H1 (cell line): Measurements from ENCODE around the gene BRMS1L. TPM values are rescaled to one million over a fixed set of nuclear protein-coding genes. Genes with fewer than 3 reads are reported as not detected.

ENCODE experiments used
- CTCF ChIA-PET: fragments of 300-600 bp; sonication (Branson Sonifier 250); formaldehyde crosslinking; loops from one replicate; lab custom pipeline; 2021; ENCODE audit not compliant: partially characterized antibody; lab: Charles Lee
- POLR2A ChIA-PET: fragments of 300-600 bp; sonication (Branson Sonifier 250); formaldehyde crosslinking; loops from one replicate; lab custom pipeline; 2021; ENCODE audit warnings: inconsistent platforms; ENCODE audit not compliant: partially characterized antibody; lab: Charles Lee
- DNase-seq, 2 experiments: peaks; one replicate each; pipeline versions ENCODE4 v3.0.0 to v3.0.0-alpha.2; 2010 to 2022; ENCODE audit warnings: low spot score in 2 of 2, low read depth in 1 of 2, mixed read lengths in 1 of 2
- FAIRE-seq: peaks from 2 replicates; lab custom pipeline; 2011; peaks lifted over from hg19 to GRCh38; lab: Jason Lieb, UNC
- H2AFZ ChIP-seq: 2 replicates; pipeline ENCODE4 v1.8.1; 2012; ENCODE audit warnings: low read length, inconsistent platforms
- H2AK5ac ChIP-seq: 2 replicates; pipeline ENCODE4 v1.6.1; 2013; ENCODE audit warnings: low read depth, low read length
- H2BK120ac ChIP-seq: replicated peaks from 2 replicates; pipeline ENCODE3; 2013; ENCODE audit warnings: low read depth, low read length, inconsistent platforms
- H2BK12ac ChIP-seq: 2 replicates; pipeline ENCODE4 v1.6.1; 2013; ENCODE audit warnings: low read depth, low read length
- H2BK15ac ChIP-seq: 2 replicates; pipeline ENCODE4 v1.6.1; 2013; ENCODE audit warnings: low read length
- H2BK20ac ChIP-seq: 2 replicates; pipeline ENCODE4 v1.6.1; 2013; ENCODE audit warnings: low read length
- H2BK5ac ChIP-seq: 2 replicates; pipeline ENCODE4 v1.6.1; 2013; ENCODE audit warnings: low read depth, low read length
- H3K14ac ChIP-seq: 2 replicates; pipeline ENCODE4 v1.6.1; 2013; ENCODE audit warnings: inconsistent platforms; ENCODE audit not compliant: insufficient read length
- H3K18ac ChIP-seq: 2 replicates; pipeline ENCODE4 v1.6.1; 2013; ENCODE audit warnings: low read length; ENCODE audit errors: extremely low read depth
- H3K23ac ChIP-seq: 2 replicates; pipeline ENCODE4 v1.6.1; 2013; ENCODE audit warnings: inconsistent platforms; ENCODE audit not compliant: insufficient read length
- H3K23me2 ChIP-seq: 2 replicates; pipeline ENCODE4 v1.6.1; 2013; ENCODE audit warnings: low read depth, low read length
- H3K27ac ChIP-seq: 2 replicates; pipeline ENCODE4 v1.6.1; 2011; ENCODE audit warnings: low read depth, low read length, inconsistent platforms
- H3K27me3 ChIP-seq, 4 experiments: replicated peaks in 1 of 4; 1 replicate in 1 of 4; 2 replicates in 3 of 4; pipeline versions ENCODE4 v1.6.1 to v1.8.1; 2011 to 2013; ENCODE audit warnings: low read length in 3 of 4, mild to moderate bottlenecking in 3 of 4, inconsistent platforms in 2 of 4, mixed read lengths in 2 of 4, moderate library complexity in 1 of 4; ENCODE audit not compliant: control insufficient read depth in 3 of 4, insufficient read depth in 3 of 4; ENCODE audit errors: extremely low read depth in 1 of 4
- H3K36me3 ChIP-seq, 4 experiments: 2 replicates each; pipeline versions ENCODE4 v1.6.1 to v1.8.1; 2011 to 2013; ENCODE audit warnings: mild to moderate bottlenecking in 4 of 4, low read length in 3 of 4, moderate library complexity in 2 of 4, control low read depth in 1 of 4, inconsistent platforms in 1 of 4; ENCODE audit not compliant: insufficient read depth in 4 of 4, control insufficient read depth in 2 of 4
- H3K4ac ChIP-seq: replicated peaks from 2 replicates; pipeline ENCODE3; 2013; ENCODE audit warnings: low read length, low read depth, mixed read lengths, inconsistent platforms; ENCODE audit not compliant: insufficient read length
- H3K4me1 ChIP-seq, 4 experiments: replicated peaks in 1 of 4; 1 replicate in 1 of 4; 2 replicates in 3 of 4; pipeline versions ENCODE4 v1.6.1 to v1.8.1; 2011 to 2013; ENCODE audit warnings: low read length in 3 of 4, inconsistent platforms in 2 of 4, mixed read lengths in 1 of 4; ENCODE audit not compliant: insufficient read depth in 4 of 4, control insufficient read depth in 3 of 4
- H3K4me2 ChIP-seq, 2 experiments: 2 replicates each; pipeline versions ENCODE4 v1.6.1 to v1.8.1; 2011 to 2013; ENCODE audit warnings: low read depth in 2 of 2, low read length in 2 of 2, control low read depth in 1 of 2, inconsistent platforms in 1 of 2, mild to moderate bottlenecking in 1 of 2; ENCODE audit not compliant: insufficient read depth in 1 of 2
- H3K4me3 ChIP-seq, 4 experiments: fragments of 200-600, 300-600 bp in 1 of 4; sonication (generic), shearing (Covaris generic), sonication (Bioruptor Twin) in 1 of 4; 2 replicates each; pipeline versions ENCODE4 v1.5.1 to v1.8.1; 2011 to 2016; ENCODE audit warnings: low read length in 4 of 4, low read depth in 3 of 4, control low read depth in 2 of 4, inconsistent platforms in 2 of 4, mild to moderate bottlenecking in 2 of 4, mixed read lengths in 1 of 4, moderate library complexity in 1 of 4; ENCODE audit not compliant: insufficient read depth in 2 of 4; ENCODE audit errors: extremely low read depth in 1 of 4
- H3K56ac ChIP-seq: replicated peaks from 2 replicates; pipeline ENCODE3; 2013; ENCODE audit warnings: low read depth, mild to moderate bottlenecking, mixed read lengths, low read length, inconsistent platforms; ENCODE audit not compliant: insufficient read length
- H3K79me1 ChIP-seq: 2 replicates; pipeline ENCODE4 v1.6.1; 2013; ENCODE audit warnings: low read depth, low read length, control low read depth
- H3K79me2 ChIP-seq, 2 experiments: 2 replicates each; pipeline versions ENCODE4 v1.6.1 to v1.8.1; 2012 to 2013; ENCODE audit warnings: low read length in 2 of 2, mild to moderate bottlenecking in 2 of 2, inconsistent platforms in 1 of 2; ENCODE audit not compliant: insufficient read depth in 2 of 2, control insufficient read depth in 1 of 2
- H3K9ac ChIP-seq, 4 experiments: replicated peaks in 1 of 4; 1 replicate in 1 of 4; 2 replicates in 3 of 4; pipeline versions ENCODE4 v1.6.1 to v1.8.1; 2011 to 2013; ENCODE audit warnings: low read depth in 3 of 4, low read length in 3 of 4, control low read depth in 2 of 4, mild to moderate bottlenecking in 2 of 4, moderate library complexity in 2 of 4, inconsistent platforms in 1 of 4; ENCODE audit errors: extremely low read depth in 1 of 4
- H3K9me3 ChIP-seq, 2 experiments: 2 replicates each; pipeline versions ENCODE4 v1.6.1 to v1.8.1; 2012 to 2013; ENCODE audit warnings: mild to moderate bottlenecking in 2 of 2, moderate library complexity in 2 of 2, control low read depth in 1 of 2, inconsistent platforms in 1 of 2, low read depth in 1 of 2, low read length in 1 of 2, mixed read lengths in 1 of 2; ENCODE audit not compliant: insufficient read depth in 2 of 2
- H4K20me1 ChIP-seq, 2 experiments: replicated peaks in 1 of 2; 2 replicates each; pipeline versions ENCODE3 to v1.8.1; 2011 to 2013; ENCODE audit warnings: inconsistent platforms in 2 of 2, low read length in 2 of 2, mild to moderate bottlenecking in 1 of 2; ENCODE audit not compliant: insufficient read depth in 2 of 2, control insufficient read depth in 1 of 2
- H4K5ac ChIP-seq: 2 replicates; pipeline ENCODE4 v1.6.1; 2013; ENCODE audit warnings: low read length, low read depth, mixed read lengths, inconsistent platforms; ENCODE audit not compliant: insufficient read length
- H4K8ac ChIP-seq: 2 replicates; pipeline ENCODE4 v1.8.0; 2013; ENCODE audit warnings: mild to moderate bottlenecking, moderate library complexity, low read length, inconsistent platforms; ENCODE audit not compliant: insufficient read depth; ENCODE audit errors: extremely low read depth
- H4K91ac ChIP-seq: replicated peaks from 2 replicates; pipeline ENCODE3; 2013; ENCODE audit warnings: low read length, mixed read lengths, inconsistent platforms; ENCODE audit not compliant: insufficient read length
- ATF3 ChIP-seq: IDR thresholded peaks from 2 replicates; pipeline ENCODE4 v1.6.1; 2011; ENCODE audit warnings: low read depth, mild to moderate bottlenecking, low read length; ENCODE audit not compliant: insufficient read depth
- BACH1 ChIP-seq: IDR thresholded peaks from 2 replicates; pipeline ENCODE4 v1.6.1; 2012; ENCODE audit warnings: low read length, improper control_type of control experiment
- E2F6 ChIP-seq: IDR thresholded peaks from 2 replicates; pipeline ENCODE4 v1.6.1; 2012; ENCODE audit warnings: inconsistent platforms
- GABPA ChIP-seq: IDR thresholded peaks from 2 replicates; pipeline ENCODE4 v1.6.1; 2011; ENCODE audit warnings: mild to moderate bottlenecking, low read length, moderate library complexity, borderline replicate concordance; ENCODE audit not compliant: insufficient read depth
- KDM4A ChIP-seq: IDR thresholded peaks from one replicate; pipeline ENCODE4 v1.7.1; 2012; ENCODE audit warnings: low read depth, mild to moderate bottlenecking, moderate library complexity, low read length, inconsistent platforms; ENCODE audit not compliant: severe bottlenecking
- POLR2A ChIP-seq, 2 experiments: IDR thresholded peaks; 1 replicate in 1 of 2; 2 replicates in 1 of 2; pipeline ENCODE4 v1.6.1; 2011; ENCODE audit warnings: low read depth in 2 of 2, low read length in 2 of 2, mild to moderate bottlenecking in 2 of 2; ENCODE audit errors: control extremely low read depth in 1 of 2
- RAD21 ChIP-seq, 2 experiments: IDR thresholded peaks in 1 of 2; conservative IDR thresholded peaks in 1 of 2; 2 replicates each; pipeline ENCODE4 v1.6.1; 2011; ENCODE audit warnings: low read depth in 2 of 2, low read length in 2 of 2, improper control_type of control experiment in 1 of 2, inconsistent platforms in 1 of 2, mild to moderate bottlenecking in 1 of 2, moderate library complexity in 1 of 2
- SRF ChIP-seq: IDR thresholded peaks from 2 replicates; pipeline ENCODE4 v1.6.1; 2011; ENCODE audit warnings: mild to moderate bottlenecking, low read depth, low read length, moderate library complexity
- WGBS, 2 experiments: shearing (Covaris generic) in 1 of 2; methylation state at CpG; one replicate each; pipeline versions ENCODE4 v1.1.6 to v1.1.7; 2013 to 2015; ENCODE audit warnings: low lambda C conversion rate in 2 of 2, mixed read lengths in 2 of 2, inconsistent platforms in 1 of 2, low coverage in 1 of 2, missing lambda C conversion rate in 1 of 2; ENCODE audit not compliant: insufficient replicate concordance in 2 of 2, insufficient coverage in 1 of 2, insufficient read length in 1 of 2; ENCODE audit errors: extremely low coverage in 1 of 2, missing lambda C conversion rate in 1 of 2; 5-methylcytosine and 5-hydroxymethylcytosine counted together
- polyA plus RNA-seq, 7 experiments: library from polyadenylated mRNA; depleted of rRNA in 3 of 7; stranded (reverse) in 5 of 7; unstranded in 2 of 7; fragments of >200 nt in 5 of 7; fragments of 200-250 nt in 2 of 7; gene quantifications; 1 replicate in 5 of 7; 2 replicates in 1 of 7; 4 replicates in 1 of 7; pipeline versions ENCODE4 v1.2.1 to v1.2.3, GENCODE V29; 2011 to 2013; ENCODE audit warnings: missing spikeins in 2 of 7, mixed read lengths in 2 of 7
- total RNA-seq: library from RNA; stranded (reverse); fragmentation: NEBNext Ultra II Directional; extraction: Animal tissue kit (Norgen Biotek cat#: 25700); gene quantifications from 2 replicates; pipeline ENCODE4 v1.2.1, GENCODE V29; 2021

The BRMS1L gene
- total and polyA plus RNA-seq, 2 of the 8 experiments (the other 6 are each of a cell fraction or from before 2014, with no cell fraction given): 4.4 to 10.9 TPM

- H4K8ac ChIP-seq: no peak overlapping the region
- H3K9me3 ChIP-seq: no peaks in the 10 kb centered on the region
- H4K91ac ChIP-seq: no peak overlapping the region
- no peak overlapping the region for H3K14ac ChIP-seq
- no peak overlapping the region for H3K4me2 ChIP-seq
- H3K56ac ChIP-seq: no peak overlapping the region
- H3K4me1 ChIP-seq: no peaks in the 10 kb centered on the region
- H4K5ac ChIP-seq: no peak overlapping the region
- peaks cover 0 to 19% (median 3%) of the 10 kb centered on the region in 4 experiments; a peak in 5 of 8 replicates for H3K36me3 ChIP-seq
- no peak overlapping the region for H2AFZ ChIP-seq
- H4K20me1 ChIP-seq: peaks cover 0 to 1% of the 10 kb centered on the region in 2 experiments
- no peaks in the 10 kb centered on the region for H3K79me2 ChIP-seq
- no peak overlapping the region for H2BK15ac ChIP-seq
- H3K4me3 ChIP-seq: no peak overlapping the region
- H3K9ac ChIP-seq: no peak overlapping the region
- no peaks in the 10 kb centered on the region for H3K79me1 ChIP-seq
- H3K23ac ChIP-seq: no peak overlapping the region
- no peak overlapping the region for H2BK20ac ChIP-seq
- 86% methylated on average over 3 of the region's 3 CpGs; no CpG with 5 or more reads in 1 of the 2 experiments for WGBS, 2 experiments
- H3K4ac ChIP-seq: no peak overlapping the region
- H3K18ac ChIP-seq: no peak overlapping the region
- no peak overlapping the region for H2BK120ac ChIP-seq
- no peaks in the 10 kb centered on the region for H3K27me3 ChIP-seq
- DNase-seq (no peak), FAIRE-seq (no peak)
- TF ChIP-seq ATF3 (no peak), KDM4A (no peak), POLR2A (IDR thresholded peaks at IDR 0.05; ENCODE audit: control extremely low read depth in 1 of 2, low read depth in 2 of 2, low read length in 2 of 2) (no peak), GABPA (no peak), E2F6 (no peak), RAD21 (IDR thresholded peaks at IDR 0.05 in 1 of 2, conservative IDR thresholded peaks at IDR 0.05 in 1 of 2; ENCODE audit: low read depth in 2 of 2, low read length in 2 of 2) (no peak), BACH1 (no peak), SRF (no peak)
- ChIA-PET CTCF (interaction anchor here (1.3 kb wide), 1 partner anchor 40 kb away, joined by 3 read pairs; no protein-coding TSS in a partner anchor), POLR2A (no interaction called here)
- H2BK12ac ChIP-seq: no peak overlapping the region
- no peak overlapping the region for H2BK5ac ChIP-seq
- no peak overlapping the region for H3K27ac ChIP-seq
- no peaks in the 10 kb centered on the region for H3K23me2 ChIP-seq
- H2AK5ac ChIP-seq: no peak overlapping the region
These were observed 35.2 kb downstream of the BRMS1L start for GRCh38 chr14:35861204-35861868.
